Cardiac septum (tissue), 1 donor: ENCODE data around the gene ADIPOR1. TPM values are rescaled to one million over a fixed set of nuclear protein-coding genes. Genes with fewer than 3 reads are reported as not detected.
"Not testable (repeated sequence)": the region's sequence is repeated elsewhere in the genome, so short reads cannot be mapped to it uniquely, and the experiment has no call there.

Source experiments
- DNase-seq: peaks from one replicate; pipeline ENCODE4 v3.0.0-alpha.2; 2020; ENCODE audit warnings: low spot score
- intact Hi-C: fragments of 100-400 bp; cut with DNase I; formaldehyde crosslinking; loops from one replicate; pipeline ENCODE4 v1.14.0; 2022
- long read RNA-seq: library from polyadenylated mRNA; unstranded; transcript quantifications from one replicate; pipeline ENCODE4 v2.0.0, GENCODE V29; 2021
- total RNA-seq: library from RNA; stranded (reverse); fragmentation: NEBNext Ultra II Directional; extraction: Animal tissue kit (Norgen Biotek cat#: 25700); gene quantifications from one replicate; pipeline ENCODE4 v1.2.1, GENCODE V29; 2021
- donor health status: DM: no; HTN: no; CAD: no.

ADIPOR1 gene, protein sequence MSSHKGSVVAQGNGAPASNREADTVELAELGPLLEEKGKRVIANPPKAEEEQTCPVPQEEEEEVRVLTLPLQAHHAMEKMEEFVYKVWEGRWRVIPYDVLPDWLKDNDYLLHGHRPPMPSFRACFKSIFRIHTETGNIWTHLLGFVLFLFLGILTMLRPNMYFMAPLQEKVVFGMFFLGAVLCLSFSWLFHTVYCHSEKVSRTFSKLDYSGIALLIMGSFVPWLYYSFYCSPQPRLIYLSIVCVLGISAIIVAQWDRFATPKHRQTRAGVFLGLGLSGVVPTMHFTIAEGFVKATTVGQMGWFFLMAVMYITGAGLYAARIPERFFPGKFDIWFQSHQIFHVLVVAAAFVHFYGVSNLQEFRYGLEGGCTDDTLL
- 89.5 TPM for total RNA-seq
- long read RNA-seq, transcript ADIPOR1-201 (8 exons, 2,177 nt): major isoform, 286 of 361 reads
- long read RNA-seq, partial matches to known transcripts: 17 of 361 reads
- long read RNA-seq, other reads (novel, unspliced or antisense): 54 of 361 reads

DNA sequence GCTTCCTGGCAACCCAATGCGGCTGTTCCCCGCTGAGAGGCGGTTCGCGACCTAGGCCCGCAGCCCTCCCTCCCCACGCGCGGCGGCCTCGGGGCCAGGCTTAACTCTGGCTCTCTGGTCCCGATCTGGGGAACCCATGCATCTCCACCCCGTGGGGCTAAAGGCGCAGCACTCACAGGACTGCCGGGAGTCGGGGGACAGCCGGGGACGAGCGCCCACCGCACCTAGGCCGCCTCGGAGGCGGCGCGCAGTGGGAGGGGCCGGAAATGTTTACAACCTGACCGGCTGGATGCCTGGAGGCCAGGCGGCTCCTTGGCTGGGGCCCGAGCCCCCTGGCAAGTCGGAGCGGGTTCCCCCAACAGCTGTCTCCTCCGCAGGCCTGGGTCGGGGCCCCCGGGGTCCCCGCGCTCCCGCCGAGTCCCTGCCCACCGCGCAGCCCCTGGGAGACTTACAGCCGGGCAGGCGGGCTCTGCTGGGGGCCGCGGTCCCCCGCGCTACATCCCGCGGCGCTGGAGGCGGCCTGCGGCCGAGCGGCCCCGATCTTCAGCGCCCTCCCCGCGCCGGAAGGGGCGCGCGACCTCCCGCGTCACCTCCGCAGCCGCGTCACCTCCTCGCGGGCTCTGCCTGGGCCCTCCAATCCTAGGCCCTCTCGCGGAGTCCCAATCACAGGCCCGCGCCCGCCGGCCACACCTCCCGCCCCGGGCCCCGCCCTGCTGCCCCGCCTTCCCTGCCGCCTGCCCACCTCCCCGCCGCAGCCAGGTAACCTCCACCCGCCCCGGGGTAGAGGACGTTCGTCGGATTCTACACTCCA, at the start of gene ADIPOR1:
Gene ADIPOR1, minus strand, starts transcription at position 580 of the 811 bp plus-strand sequence. CDS start 7,242 bp downstream, outside the sequence.
- intact Hi-C loops: loop anchor here (1.0 to 5.0 kb wide), 2 partner anchors 32 to 151 kb away; partner anchors contain the start of gene KDM5B

DNA sequence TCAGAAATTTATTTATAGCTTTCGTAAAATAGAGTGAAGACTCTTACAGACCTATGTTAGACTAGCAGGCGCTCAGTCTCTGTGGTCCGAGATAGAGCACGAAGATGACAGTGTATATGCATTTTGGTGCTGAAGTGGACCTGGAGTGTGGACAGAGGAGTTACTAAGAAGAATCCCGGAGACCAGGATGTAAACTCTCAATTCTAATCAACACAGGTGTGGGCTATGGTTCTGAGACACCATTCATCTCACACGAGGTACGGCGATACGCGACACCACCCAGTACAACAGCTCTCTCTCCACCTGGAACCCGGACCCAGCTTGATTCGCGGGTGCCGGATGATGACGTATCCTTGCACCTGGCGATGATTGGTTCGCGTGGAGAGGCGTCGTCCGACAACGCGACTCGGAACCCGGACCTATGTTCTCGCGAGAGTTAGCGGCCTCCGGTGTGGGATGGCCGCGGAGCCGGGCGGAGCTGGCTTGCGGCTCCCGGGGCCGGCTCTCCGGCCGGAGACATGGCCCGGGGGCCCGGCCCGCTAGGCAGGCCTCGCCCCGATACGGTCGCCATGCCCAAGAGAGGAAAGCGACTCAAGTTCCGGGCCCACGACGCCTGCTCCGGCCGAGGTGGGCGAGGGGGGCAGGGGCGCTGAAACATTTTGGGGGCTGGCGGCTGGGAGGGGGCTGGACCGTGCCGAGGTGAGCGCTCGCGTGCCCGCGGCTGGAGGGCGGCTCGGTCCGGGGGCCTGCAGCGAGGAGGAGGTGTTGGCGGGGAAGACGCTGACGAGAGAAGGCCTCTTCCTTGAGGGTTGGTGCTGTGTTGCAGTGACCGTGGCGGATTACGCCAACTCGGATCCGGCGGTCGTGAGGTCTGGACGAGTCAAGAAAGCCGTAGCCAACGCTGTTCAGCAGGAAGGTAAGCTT, 49.1 kb upstream of the ADIPOR1 start, which contains the start of gene TMEM183A:
Gene TMEM183A, plus strand, starts transcription at position 427 of the 924 bp plus-strand sequence. Its CDS starts 92 bp downstream, at position 519.
- DNase-seq: peak; percentile 98
- intact Hi-C loops: loop anchor here (5.0 kb wide), 2 partner anchors 40 to 255 kb away; partner anchors contain the start of gene CYB5R1

More for the DNA sequence above, at the start of gene ADIPOR1:
- peak; percentile 98 for DNase-seq

DNA sequence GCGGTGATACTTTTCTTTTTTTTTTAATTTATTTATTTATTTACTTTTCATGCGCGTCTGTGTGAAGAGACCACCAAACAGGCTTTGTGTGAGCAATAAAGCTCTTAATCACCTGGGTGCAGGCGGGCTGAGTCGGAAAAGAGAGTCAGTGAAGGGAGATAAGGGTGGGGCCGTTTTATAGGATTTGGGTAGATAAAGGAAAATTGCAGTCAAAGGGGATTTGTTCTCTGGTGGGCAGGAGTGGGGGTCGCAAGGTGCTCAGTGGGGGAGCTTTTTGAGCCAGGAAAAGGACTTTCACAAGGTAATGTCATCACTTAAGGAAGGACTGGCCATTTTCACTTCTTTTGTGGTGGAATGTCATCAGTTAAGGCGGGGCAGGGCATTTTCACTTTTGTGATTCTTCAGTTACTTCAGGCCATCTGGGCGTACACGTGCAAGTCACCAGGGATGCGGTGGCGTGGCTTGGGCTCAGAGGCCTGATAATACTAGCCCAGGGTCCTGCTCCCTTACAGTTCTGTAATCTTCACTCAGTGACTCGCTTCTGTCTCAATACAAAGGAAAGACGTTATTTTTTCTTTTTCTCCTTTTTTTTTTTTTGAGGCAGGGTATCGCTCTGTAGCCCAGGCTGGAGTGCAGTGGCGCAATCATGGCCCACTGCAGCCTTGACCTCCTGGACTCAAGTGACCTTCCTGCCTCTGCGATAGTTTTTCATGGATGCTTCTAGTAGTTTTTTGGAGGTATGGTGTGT, 47.5 kb upstream of the ADIPOR1 start:
- intact Hi-C loops: loop anchor here (5.0 kb wide), 2 partner anchors 38 to 253 kb away; partner anchors contain the start of gene CYB5R1
- not testable (repeated sequence) for DNase-seq

DNA sequence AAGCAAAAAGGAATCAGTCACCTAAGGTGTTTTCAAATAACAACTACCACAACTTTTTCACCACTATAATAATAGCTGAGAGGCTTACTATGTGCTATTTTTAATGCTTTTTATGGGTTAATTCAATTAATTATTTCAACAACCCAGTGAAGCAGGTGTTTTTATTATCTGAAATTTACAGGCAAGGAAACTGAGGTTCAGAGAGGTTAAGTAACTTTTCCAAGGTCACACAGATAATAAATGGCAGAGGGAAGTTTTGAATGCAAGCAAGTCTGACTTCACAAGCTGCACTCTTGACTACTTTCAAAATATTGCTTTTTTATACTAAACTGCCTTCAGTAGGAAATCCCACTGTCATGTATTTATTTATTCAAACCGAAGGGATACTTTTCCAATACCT, 44.8 kb upstream of the ADIPOR1 start:
- intact Hi-C loops: no loop called here
- DNase-seq: no peak

DNA sequence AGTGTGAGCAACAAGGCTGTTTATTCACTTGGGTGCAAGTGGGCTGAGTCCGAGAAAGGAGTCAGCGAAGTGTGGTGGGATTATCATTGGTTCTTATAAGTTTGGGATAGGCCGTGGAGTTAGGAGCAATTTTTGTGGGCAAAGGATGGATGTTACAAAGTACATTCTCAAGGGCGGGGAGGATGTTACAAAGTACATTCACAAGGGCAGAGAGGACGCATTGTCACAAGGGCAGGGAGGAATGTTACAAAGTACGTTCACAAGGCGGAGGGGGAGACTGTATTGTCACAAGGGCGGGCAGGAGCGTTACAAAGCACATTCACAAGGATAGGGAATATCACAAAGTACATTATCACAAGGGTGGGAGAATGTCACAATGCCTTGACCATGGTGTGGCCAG, 43.9 kb upstream of the ADIPOR1 start:
- DNase-seq: no peak
- intact Hi-C loops: no loop called here

DNA sequence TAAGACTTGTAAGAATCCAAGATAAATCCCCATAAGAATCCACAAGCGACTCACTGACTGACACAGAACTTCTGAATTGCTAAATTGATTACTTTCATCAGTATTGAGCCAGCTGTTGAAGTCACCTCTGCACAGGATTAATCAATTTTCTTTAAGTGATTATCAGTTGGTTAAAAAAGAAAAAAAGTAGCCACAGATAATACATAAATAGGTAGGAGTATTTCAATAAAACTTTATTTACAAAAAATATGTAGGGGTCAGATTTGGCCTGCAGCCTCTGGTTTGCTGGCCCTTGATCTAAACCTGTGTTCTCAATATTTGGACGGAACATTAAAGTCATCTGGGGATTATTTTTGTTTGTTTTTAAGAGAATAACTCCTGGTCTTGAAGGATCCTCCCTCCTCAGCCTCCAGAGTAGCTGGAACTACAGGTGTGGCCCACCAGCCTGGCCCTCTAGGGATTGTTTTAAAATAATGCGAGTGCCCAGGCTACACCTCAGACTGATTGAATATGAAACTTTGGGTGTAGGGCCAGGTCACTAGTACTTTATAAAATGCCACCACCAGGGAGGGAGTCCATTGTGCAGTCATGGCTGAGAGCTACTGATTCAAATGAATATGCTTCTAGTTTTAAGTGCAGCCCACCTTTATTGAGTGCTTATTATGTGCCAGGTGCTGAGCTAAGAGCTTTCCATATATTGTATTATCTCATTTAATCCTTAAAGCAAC, 42.3 kb upstream of the ADIPOR1 start:
- no peak for DNase-seq
- intact Hi-C loops: no loop called here

DNA sequence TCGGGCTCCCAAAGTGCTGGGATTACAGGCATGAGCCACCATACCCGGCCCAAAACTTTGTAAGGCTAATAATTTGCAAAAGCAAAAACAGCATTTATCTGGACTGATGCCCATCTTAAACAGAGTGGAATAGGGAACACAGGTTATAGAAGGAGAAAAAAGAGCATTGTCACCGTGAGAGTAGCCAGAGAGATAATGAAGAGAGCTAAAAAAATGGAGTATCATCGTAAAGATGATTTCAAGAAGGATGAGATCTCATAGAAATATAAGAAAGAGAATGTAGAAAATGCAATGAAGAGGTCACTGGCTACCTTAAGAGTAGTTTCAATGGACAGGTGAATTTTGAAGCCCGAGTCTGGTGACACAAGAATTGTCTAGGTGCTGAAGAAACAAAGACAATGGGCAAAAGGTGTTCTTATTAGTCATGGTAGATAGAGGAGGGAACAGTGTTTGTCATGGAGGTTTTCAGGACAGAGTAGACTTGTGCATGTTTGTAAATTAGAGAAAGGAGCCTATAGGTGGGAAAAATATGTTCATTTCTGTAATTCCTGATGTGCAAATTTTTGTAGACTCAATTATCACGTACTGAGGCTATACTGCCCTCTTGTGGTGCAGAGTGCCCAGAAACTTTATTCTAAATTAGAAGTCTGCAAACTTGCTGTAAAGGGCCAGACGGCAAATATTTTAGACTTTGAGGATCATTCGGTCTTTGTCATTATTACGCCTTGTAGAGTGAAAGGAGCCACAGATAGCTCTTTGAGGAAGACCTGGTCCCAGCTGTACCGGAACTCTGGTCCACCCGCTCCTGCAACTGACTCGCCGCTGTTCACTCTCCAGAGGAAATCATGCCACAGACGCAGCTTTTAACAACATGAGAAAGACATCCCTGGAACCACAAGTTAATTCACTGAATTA, 41.0 kb upstream of the ADIPOR1 start:
- intact Hi-C loops: loop anchor here (2.0 to 5.0 kb wide), 2 partner anchors 72 to 252 kb away; partner anchors contain the start of gene KLHL12

DNA sequence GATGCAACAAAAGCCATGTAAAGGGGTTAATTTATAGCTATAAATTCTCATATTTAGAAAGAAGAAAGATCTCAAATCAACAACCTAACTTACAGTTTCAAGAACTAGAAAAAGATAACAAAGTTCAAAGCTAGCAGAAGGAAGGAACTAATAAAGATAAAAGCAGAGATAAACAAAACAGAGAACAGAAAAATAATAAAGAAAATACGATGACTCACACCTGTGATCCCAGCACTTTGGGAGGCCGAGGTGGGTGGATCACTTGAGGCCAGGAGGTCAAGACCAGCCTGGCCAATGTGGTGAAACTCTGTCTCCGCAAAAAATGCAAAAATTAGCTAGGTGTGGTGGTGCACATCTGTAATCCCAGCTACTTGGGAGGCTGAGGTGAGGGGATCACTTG, 36.6 kb upstream of the ADIPOR1 start:
- intact Hi-C loops: loop anchor here (5.0 kb wide), 1 partner anchor 247 kb away; no protein-coding TSS in a partner anchor
- no peak for DNase-seq

More for the DNA sequence above, 41.0 kb upstream of the ADIPOR1 start:
- DNase-seq: no peak

DNA sequence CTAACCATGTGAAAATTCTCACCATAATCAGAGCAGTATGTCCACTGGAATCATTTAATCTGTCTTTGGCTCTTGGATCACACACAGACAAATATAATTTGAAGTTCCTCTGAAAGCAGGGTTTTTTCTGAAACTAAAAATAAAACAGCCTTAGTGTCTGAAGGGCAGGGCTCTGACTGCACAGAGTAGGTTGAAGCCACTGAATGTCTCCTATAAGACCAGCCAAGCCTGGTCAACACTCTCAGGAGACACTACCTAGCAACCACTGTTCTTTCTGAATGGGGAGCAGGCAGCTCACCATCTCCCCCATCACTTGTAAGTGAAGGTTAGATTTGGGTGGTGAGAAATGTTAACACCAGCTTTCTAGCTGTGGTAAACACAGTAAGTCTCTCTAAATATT, 33.0 kb upstream of the ADIPOR1 start:
- DNase-seq: no peak
- intact Hi-C loops: no loop called here

DNA sequence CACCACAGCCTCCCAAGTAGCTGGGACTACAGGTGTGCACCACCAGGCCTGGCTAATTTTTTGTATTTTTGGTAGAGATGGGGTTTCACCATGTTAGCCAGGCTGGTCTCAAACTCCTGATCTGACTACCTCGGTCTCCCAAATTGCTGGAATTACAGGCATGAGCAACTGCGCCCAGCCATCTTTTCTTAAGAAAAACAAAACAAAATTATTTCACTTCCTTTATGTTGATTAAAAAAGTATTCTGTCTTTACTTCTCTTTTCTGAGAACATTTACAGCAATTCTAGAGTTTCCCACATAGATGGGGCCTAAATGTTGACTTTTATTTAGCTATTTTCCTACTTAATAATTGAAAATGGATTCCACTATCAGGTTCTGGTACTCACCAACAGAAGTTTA, 31.8 kb upstream of the ADIPOR1 start:
- intact Hi-C loops: no loop called here
- no peak for DNase-seq

DNA sequence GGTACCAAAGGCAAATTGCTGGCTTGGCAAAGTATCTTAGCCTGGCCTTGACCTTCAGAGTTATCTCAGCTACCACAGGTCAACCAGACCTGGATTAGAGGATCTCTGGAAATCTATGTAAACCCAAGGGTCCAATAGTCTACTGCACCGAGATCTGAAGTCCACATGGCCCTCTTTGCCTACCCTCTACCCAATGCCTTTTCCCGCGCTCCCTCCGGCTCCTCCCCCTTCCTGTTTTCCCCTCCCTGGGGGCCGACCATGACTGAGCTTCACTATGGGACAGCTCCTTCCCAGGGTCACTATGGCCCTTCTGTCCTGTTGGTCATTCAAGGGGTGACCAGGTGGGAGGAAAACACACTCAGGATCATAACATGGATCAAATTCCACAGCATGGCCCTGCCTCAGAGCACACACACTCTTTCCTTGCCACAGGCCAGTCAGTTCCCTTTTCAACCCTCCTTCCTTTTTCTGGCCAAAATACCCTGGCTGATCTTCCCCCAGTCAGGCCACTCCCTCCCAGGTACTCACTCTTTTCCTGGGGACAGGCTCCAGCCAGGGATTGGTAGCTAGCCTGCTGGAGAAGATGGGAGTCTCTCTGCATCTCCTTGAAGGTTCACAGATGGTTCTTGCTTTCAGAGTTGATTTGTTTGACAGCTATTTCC, 29.9 kb upstream of the ADIPOR1 start:
- intact Hi-C loops: no loop called here
- DNase-seq: no peak

DNA sequence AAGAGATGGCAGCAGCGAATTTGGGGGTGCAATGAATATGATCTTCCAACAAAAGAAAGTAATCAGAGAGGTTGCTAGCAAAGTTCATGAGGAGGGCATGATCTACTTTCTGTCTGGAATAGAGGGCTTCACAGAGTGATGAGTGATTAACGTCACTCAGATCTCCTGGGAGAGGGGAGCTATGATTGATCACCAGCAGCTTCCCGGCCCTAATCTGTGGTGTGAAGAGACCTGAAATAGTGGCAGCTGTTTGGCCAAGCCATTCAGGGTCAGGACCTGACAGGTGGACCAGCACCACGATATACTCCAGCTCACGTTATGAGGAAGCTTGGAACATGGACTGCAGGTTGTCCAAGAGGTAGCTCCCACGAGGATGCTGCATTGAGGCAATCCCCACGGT, 29.1 kb upstream of the ADIPOR1 start:
- no peak for DNase-seq
- intact Hi-C loops: no loop called here

DNA sequence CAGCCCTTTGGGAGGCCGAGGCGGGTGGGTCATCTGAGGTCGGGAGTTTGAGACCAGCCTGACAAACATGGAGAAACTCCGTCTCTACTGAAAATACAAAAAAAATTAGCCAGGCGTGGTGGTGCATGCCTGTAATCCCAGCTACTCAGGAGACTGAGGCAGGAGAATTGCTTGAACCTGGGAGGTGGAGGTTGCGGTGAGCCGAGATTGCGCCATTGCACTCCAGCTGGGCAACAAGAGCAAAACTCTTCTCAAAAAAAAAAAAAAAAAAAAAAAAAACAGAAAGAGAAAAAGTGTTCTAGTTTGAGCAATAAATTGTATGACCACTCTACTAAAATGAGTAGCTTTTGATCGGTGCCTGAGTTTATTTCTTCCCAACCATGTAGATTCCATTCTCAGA, 28.0 kb upstream of the ADIPOR1 start:
- intact Hi-C loops, DNase-seq: not testable (repeated sequence)

DNA sequence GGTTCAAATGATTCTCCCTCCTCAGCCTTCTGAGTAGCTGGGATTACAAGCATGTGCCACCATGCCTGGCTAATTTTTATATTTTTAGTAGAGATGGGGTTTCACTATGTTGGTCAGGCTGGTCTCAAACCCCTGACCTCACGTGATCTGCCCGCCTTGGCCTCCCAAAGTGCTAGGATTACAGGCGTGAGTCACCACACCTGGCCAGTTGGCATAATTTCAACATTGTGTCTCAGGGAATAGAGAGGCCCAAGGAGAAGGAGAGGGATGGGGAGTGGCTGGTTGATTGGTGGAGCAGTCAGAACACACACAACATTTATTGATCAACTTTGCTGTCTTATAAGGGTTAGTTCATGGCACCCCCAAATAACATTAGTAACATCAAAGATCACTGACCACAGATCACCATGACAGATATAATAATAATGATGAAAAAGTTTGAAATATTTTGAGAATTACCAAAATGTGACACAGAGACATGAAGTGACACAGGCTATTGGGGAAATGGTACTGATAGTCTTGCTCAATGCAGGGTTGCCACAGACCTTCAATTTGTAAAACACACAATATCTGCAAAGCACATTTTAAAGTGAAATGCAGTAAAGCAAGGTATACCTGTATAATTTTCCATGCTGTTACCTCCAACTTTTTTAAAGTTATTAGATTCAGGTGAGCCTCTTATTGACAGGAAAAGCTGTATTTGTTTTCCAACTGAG, 24.8 kb upstream of the ADIPOR1 start:
- DNase-seq: no peak
- intact Hi-C loops: no loop called here

DNA sequence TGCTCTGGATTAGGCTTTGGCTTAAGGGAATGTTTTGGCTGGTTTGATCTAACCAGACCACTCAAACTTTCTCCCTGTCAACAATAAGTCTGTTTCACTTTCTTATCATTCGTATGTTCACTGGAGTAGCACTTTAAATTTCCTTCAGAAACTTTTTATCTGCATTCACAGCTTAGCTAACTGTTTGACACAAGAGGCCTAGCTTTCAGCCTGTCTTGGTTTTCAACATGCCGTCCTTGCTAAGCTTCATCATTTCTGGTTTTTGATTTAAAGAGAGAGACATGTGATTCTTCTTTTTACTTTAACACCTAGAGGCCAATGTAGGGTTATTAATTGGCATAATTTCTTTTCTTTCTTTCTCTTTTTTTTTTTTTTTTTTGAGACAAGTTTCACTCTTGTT, 23.8 kb upstream of the ADIPOR1 start:
- DNase-seq: no peak

More for the DNA sequence above, 23.8 kb upstream of the ADIPOR1 start:
- intact Hi-C loops: no loop called here
